Endothelial cell (in vitro differentiated cells): Measurements from ENCODE around the gene TNFAIP8. TPM values are rescaled to one million over a fixed set of nuclear protein-coding genes. Genes with fewer than 3 reads are reported as not detected.

Experiments
- DNase-seq: peaks from one replicate; pipeline ENCODE4 v3.0.0; 2021; ENCODE audit warnings: low spot score
- H3K27ac Mint-ChIP-seq: one replicate; pipeline ENCODE4 v1.8.0; 2021; ENCODE audit warnings: mixed read lengths, inconsistent platforms; ENCODE audit not compliant: unreplicated experiment
- H3K27me3 Mint-ChIP-seq: one replicate; pipeline ENCODE4 v1.8.0; 2021; ENCODE audit warnings: mild to moderate bottlenecking, moderate library complexity, mixed read lengths, inconsistent platforms; ENCODE audit not compliant: unreplicated experiment
- H3K36me3 Mint-ChIP-seq: one replicate; pipeline ENCODE4 v1.8.0; 2021; ENCODE audit warnings: mild to moderate bottlenecking, low read depth, mixed read lengths, inconsistent platforms; ENCODE audit not compliant: unreplicated experiment
- H3K4me1 Mint-ChIP-seq: one replicate; pipeline ENCODE4 v1.8.0; 2021; ENCODE audit warnings: mild to moderate bottlenecking, mixed read lengths, inconsistent platforms; ENCODE audit not compliant: unreplicated experiment
- H3K4me3 Mint-ChIP-seq: one replicate; pipeline ENCODE4 v1.8.0; 2021; ENCODE audit warnings: mild to moderate bottlenecking, mixed read lengths, inconsistent platforms; ENCODE audit not compliant: unreplicated experiment
- H3K9me3 Mint-ChIP-seq: one replicate; pipeline ENCODE4 v1.8.0; 2021; ENCODE audit warnings: mixed read lengths, inconsistent platforms; ENCODE audit not compliant: unreplicated experiment
- total RNA-seq: library from RNA; stranded (reverse); fragmentation: NEBNext Ultra II Directional; extraction: Animal tissue kit (Norgen Biotek cat#: 25700); gene quantifications from one replicate; pipeline ENCODE4 v1.2.1, GENCODE V29; 2021; ENCODE audit not compliant: unreplicated experiment
- TF ChIP-seq, protein P1 (sequence below): fragments of 200-600 bp; sonication (generic); IDR thresholded peaks from one replicate; pipeline ENCODE4 v1.5.0; 2021; ENCODE audit warnings: antibody characterized with exemption; ENCODE audit not compliant: unreplicated experiment

The TNFAIP8 gene
- total RNA-seq, 1 donor from 2014 or later, result 7.9 TPM

DNA sequence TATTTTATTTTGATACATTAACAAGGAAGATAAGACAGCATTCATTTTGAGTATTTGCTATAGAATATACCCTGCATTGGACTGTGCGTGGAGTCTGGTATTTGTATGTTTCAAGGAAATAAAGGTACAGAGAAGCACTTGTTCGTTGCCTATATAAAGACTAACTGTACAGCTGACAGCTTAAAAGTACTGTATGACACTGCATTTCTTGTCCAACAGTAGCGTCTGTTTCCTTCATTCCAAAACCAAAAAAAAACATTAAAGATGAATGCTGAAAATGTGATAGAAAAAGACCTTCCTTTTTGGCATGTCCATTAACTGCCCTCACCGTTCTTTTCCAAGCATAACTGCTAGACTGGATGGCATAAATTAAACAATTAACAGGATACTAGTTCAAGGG, 15.3 kb downstream of the TNFAIP8 start:
- Mint-ChIP-seq H3K36me3 (no peaks in the 10 kb centered on the region), H3K27ac (no peak overlapping the region), H3K9me3 (no peaks in the 10 kb centered on the region), H3K27me3 (no peaks in the 10 kb centered on the region), H3K4me3 (no peak overlapping the region), H3K4me1 (no peaks in the 10 kb centered on the region)
- TF ChIP-seq, protein P1, sequence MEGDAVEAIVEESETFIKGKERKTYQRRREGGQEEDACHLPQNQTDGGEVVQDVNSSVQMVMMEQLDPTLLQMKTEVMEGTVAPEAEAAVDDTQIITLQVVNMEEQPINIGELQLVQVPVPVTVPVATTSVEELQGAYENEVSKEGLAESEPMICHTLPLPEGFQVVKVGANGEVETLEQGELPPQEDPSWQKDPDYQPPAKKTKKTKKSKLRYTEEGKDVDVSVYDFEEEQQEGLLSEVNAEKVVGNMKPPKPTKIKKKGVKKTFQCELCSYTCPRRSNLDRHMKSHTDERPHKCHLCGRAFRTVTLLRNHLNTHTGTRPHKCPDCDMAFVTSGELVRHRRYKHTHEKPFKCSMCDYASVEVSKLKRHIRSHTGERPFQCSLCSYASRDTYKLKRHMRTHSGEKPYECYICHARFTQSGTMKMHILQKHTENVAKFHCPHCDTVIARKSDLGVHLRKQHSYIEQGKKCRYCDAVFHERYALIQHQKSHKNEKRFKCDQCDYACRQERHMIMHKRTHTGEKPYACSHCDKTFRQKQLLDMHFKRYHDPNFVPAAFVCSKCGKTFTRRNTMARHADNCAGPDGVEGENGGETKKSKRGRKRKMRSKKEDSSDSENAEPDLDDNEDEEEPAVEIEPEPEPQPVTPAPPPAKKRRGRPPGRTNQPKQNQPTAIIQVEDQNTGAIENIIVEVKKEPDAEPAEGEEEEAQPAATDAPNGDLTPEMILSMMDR, result no peak
- no peak for DNase-seq

DNA sequence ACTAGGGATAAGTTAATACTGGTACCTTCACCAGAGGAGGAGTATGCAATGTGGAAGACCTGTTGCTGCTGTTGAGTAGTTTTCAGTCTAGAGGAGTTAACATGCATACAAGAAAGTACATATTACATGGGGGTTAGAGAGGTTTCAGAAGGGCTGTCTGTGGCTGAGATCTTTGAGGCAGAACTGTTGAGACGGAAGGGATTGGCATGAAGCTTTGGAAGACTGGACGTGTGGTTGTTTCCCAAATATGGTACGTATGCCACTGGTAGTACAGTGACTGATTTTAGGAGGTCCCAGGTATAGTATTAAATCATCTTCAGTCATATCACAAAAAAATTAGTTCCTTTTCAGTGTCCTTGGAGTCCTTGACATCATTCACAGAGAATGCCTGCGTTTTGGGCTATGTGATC, 17.6 kb downstream of the TNFAIP8 start:
- TF ChIP-seq, protein P1, result no peak
- Mint-ChIP-seq H3K36me3 (no peaks in the 10 kb centered on the region), H3K27me3 (no peaks in the 10 kb centered on the region), H3K4me1 (no peaks in the 10 kb centered on the region), H3K9me3 (no peaks in the 10 kb centered on the region), H3K27ac (no peak overlapping the region), H3K4me3 (no peak overlapping the region)
- DNase-seq, result no peak

DNA sequence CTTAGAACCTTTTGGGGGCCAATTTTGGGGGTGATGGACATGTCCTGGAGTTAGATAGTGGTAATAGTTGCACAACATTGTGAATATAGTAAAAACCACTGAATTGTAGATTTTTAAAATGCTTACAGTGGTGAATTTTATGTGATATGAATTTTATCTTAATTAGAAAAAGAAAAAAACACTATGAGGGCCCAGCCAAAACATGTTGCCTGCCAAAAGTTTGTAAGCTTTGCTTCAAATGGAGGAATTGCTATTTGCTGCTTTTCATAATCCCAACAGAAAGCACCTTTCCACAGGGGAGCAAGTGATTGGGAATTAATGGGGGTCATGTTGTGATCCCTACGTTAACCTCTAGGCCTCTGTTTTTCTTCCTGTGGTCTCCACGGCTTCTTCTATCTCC, 19.1 kb downstream of the TNFAIP8 start:
- no peaks in the 10 kb centered on the region for H3K4me1 Mint-ChIP-seq
- DNase-seq, result no peak
- H3K36me3 Mint-ChIP-seq, result no peaks in the 10 kb centered on the region
- no peaks in the 10 kb centered on the region for H3K9me3 Mint-ChIP-seq
- no peak overlapping the region for H3K4me3 Mint-ChIP-seq
- H3K27me3 Mint-ChIP-seq, result peaks cover 2% of the 10 kb centered on the region
- H3K27ac Mint-ChIP-seq, result no peak overlapping the region
- TF ChIP-seq, protein P1, result no peak

DNA sequence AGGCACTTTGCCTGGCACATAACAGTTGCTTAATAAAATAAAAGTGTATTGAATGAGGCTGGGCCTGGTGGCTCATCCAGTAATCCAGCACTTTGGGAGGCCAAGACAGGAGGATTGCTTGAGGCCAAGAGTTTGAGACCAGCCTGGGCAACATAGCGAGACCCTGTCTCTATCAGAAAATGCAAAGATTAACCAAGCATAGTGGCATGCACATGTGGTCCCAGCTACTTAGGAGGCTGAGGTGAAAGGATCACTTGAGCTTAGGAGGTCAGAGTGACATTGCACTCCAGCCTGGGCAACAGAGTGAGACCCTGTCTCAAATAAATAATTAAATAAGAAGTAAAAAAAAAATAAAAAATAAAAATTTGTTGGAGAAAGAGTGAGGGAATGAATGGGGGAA, 21.2 kb downstream of the TNFAIP8 start:
- Mint-ChIP-seq H3K36me3 (no peaks in the 10 kb centered on the region), H3K27ac (no peak overlapping the region), H3K4me3 (no peak overlapping the region), H3K4me1 (no peaks in the 10 kb centered on the region), H3K9me3 (no peaks in the 10 kb centered on the region), H3K27me3 (peaks cover 2% of the 10 kb centered on the region)
- TF ChIP-seq, protein P1, result no peak
- no peak for DNase-seq

DNA sequence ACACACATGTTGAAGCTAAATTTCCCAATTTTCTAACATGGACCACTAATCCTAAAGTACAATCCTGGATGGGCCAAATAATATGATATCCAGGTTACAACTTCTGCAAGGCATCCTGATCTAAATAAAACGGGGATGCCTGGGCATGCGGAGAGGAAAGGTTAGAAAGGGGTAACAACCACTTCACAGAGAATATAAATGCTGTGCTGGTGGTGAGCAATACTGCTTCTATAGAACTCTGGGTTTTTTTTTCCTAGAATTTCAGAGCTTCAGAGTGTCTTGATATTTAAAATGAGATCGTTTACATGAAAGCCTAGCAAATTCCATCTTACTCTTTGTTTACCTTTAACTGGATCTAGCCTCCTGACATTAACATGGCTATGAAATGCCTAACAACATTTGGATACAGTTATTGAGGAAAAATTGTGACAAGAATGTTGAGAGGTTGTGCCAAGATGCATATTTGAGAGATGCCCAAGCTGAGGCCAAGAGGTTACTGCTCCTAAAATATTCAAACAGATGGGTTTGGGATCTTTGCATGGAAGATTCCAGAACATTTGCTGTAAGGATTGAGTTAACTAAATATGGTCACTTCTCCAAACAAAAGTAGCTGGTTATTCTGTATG, 22.4 kb downstream of the TNFAIP8 start:
- TF ChIP-seq, protein P1, result no peak
- Mint-ChIP-seq H3K9me3 (no peaks in the 10 kb centered on the region), H3K4me3 (no peak overlapping the region), H3K36me3 (no peaks in the 10 kb centered on the region), H3K27ac (no peak overlapping the region), H3K4me1 (no peaks in the 10 kb centered on the region), H3K27me3 (peaks cover 2% of the 10 kb centered on the region)
- no peak for DNase-seq
